KMS-11 (cell line): ENCODE measurements around the gene C3orf70.

ENCODE experiments used
- H2AFZ ChIP-seq: fragments of 200-600 bp; sonication (generic); 2 replicates; pipeline ENCODE4 v1.6.1; 2016; ENCODE audit warnings: antibody characterized with exemption, mixed run types, low read depth
- H3K27ac ChIP-seq: fragments of 200-600 bp; sonication (generic); 2 replicates; pipeline ENCODE4 v1.6.1; 2016; ENCODE audit warnings: mild to moderate bottlenecking, mixed run types
- H3K27me3 ChIP-seq: fragments of 200-600 bp; sonication (generic); 2 replicates; pipeline ENCODE4 v1.6.1; 2017; ENCODE audit warnings: mild to moderate bottlenecking, low read depth, mixed run types, moderate library complexity; ENCODE audit not compliant: insufficient read depth
- H3K36me3 ChIP-seq: fragments of 200-600 bp; sonication (generic); 2 replicates; pipeline ENCODE4 v1.6.1; 2017; ENCODE audit warnings: mild to moderate bottlenecking, mixed run types; ENCODE audit not compliant: insufficient read depth
- H3K4me1 ChIP-seq: fragments of 200-600 bp; sonication (generic); 2 replicates; pipeline ENCODE4 v1.6.1; 2016; ENCODE audit warnings: mild to moderate bottlenecking, low read depth, mixed run types; ENCODE audit not compliant: poor library complexity, severe bottlenecking
- H3K4me2 ChIP-seq: fragments of 200-600 bp; sonication (generic); 2 replicates; pipeline ENCODE4 v1.7.0; 2016; ENCODE audit warnings: mild to moderate bottlenecking, mixed run types
- H3K4me3 ChIP-seq: fragments of 200-600 bp; sonication (generic); IDR thresholded peaks from 2 replicates; pipeline ENCODE4 v1.6.1; 2017; ENCODE audit warnings: low read depth, low read length, mixed read lengths; ENCODE audit not compliant: insufficient read depth
- H3K79me2 ChIP-seq: fragments of 200-600 bp; sonication (generic); 2 replicates; pipeline ENCODE4 v1.6.1; 2016; ENCODE audit warnings: low read depth, mixed run types; ENCODE audit not compliant: insufficient read depth
- H3K9ac ChIP-seq: fragments of 200-600 bp; sonication (generic); 2 replicates; pipeline ENCODE4 v1.6.1; 2016; ENCODE audit warnings: mild to moderate bottlenecking, mixed run types
- H4K20me1 ChIP-seq: fragments of 200-600 bp; sonication (generic); 2 replicates; pipeline ENCODE4 v1.6.1; 2016; ENCODE audit warnings: mild to moderate bottlenecking, mixed run types; ENCODE audit not compliant: insufficient read depth
- CTCF ChIP-seq: fragments of 200-600 bp; sonication (generic); conservative IDR thresholded peaks from 2 replicates; pipeline ENCODE4 v1.6.1; 2017; ENCODE audit warnings: low read depth, mild to moderate bottlenecking, antibody characterized with exemption, low read length, moderate library complexity, mixed read lengths

The C3orf70 gene

GRCh38 chr3:185197068-185197467 lies 44.2 kb upstream of the C3orf70 start:
- Histone ChIP-seq H3K9ac (no peak overlapping the region), H3K4me2 (no peak overlapping the region), H3K27ac (no peak overlapping the region), H3K36me3 (no peaks in the 10 kb centered on the region), H2AFZ (no peak overlapping the region), H3K4me1 (no peaks in the 10 kb centered on the region), H3K4me3 (no peak overlapping the region), H3K79me2 (no peaks in the 10 kb centered on the region), H3K27me3 (no peaks in the 10 kb centered on the region), H4K20me1 (no peaks in the 10 kb centered on the region)
- TF ChIP-seq CTCF: no peak

- Histone ChIP-seq H3K4me3 (no peak overlapping the region), H3K27me3 (no peaks in the 10 kb centered on the region), H3K4me1 (no peaks in the 10 kb centered on the region), H3K9ac (no peak overlapping the region), H4K20me1 (no peaks in the 10 kb centered on the region), H3K36me3 (no peaks in the 10 kb centered on the region), H3K27ac (no peak overlapping the region), H3K79me2 (no peaks in the 10 kb centered on the region), H3K4me2 (no peak overlapping the region), H2AFZ (no peak overlapping the region)
- no peak for TF ChIP-seq CTCF
These were observed 42.8 kb upstream of the C3orf70 start for GRCh38 chr3:185195652-185196051.

- H3K27me3 ChIP-seq: no peaks in the 10 kb centered on the region
- H3K4me3 ChIP-seq: no peak overlapping the region
- no peak overlapping the region for H3K9ac ChIP-seq
- no peak overlapping the region for H3K27ac ChIP-seq
- H3K4me1 ChIP-seq: no peaks in the 10 kb centered on the region
- TF ChIP-seq CTCF: no peak
- H4K20me1 ChIP-seq: no peaks in the 10 kb centered on the region
- H3K4me2 ChIP-seq: no peak overlapping the region
- H3K79me2 ChIP-seq: no peaks in the 10 kb centered on the region
- H3K36me3 ChIP-seq: no peaks in the 10 kb centered on the region
- no peak overlapping the region for H2AFZ ChIP-seq
These were observed 36.0 kb upstream of the C3orf70 start for GRCh38 chr3:185188816-185189215.

GRCh38 chr3:185187391-185187790 lies 34.5 kb upstream of the C3orf70 start:
- TF ChIP-seq CTCF: no peak
- Histone ChIP-seq H3K9ac (no peak overlapping the region), H3K36me3 (no peaks in the 10 kb centered on the region), H4K20me1 (no peaks in the 10 kb centered on the region), H3K79me2 (no peaks in the 10 kb centered on the region), H3K27ac (no peak overlapping the region), H3K27me3 (no peaks in the 10 kb centered on the region), H3K4me2 (no peak overlapping the region), H3K4me3 (no peak overlapping the region), H3K4me1 (no peaks in the 10 kb centered on the region), H2AFZ (no peak overlapping the region)
